ENCODE results near the gene TESMIN.

The TESMIN gene

DNA sequence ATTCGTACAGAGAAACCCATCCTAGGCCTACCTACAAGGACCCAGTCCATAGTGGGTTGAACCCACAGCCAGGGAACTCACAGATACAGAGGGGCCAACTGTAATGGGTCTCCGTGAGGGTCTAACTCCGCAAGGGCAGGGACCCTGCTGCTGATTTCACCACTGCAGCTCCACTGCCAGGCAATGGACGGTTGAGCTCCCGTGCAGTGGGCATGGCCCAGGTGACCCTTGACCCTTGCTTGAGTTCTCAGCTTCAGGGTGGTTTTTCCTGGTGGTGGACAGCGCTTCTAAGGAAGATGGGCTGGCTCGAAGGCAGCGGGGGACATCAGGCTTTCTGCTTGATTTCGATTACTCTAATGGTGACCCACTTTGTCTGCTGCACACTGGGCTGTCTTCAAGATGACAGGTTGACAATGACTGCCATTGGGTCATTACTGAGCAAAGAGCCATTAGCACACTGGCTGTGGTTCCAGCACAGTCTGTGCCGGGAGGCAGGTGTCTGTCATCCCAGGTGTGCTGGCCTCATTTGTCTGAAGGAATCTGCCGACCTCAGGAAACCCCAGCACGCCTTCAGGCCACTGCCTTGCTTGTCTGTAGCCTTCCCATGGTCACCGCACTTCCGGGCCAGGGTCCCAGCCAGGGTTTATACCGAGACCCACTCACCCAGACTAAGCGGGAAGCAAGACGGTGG, 70.6 kb downstream of the TESMIN start:
- Histone ChIP-seq H3K4me3 (ENCODE audit: low read length) (no peak overlapping the region), H3K27me3 (ENCODE audit: insufficient read depth, low read length) (peaks cover 38% of the 10 kb centered on the region), H3K9me3 (ENCODE audit: insufficient read depth, low read depth, low read length) (no peaks in the 10 kb centered on the region), H3K36me3 (ENCODE audit: insufficient read depth, low read depth, low read length) (no peaks in the 10 kb centered on the region), H3K27ac (ENCODE audit: low read length) (no peak overlapping the region), H3K4me1 (ENCODE audit: insufficient read depth, low read length) (no peaks in the 10 kb centered on the region), H3K9ac (ENCODE audit: low read depth, low read length) (no peak overlapping the region)

- H3K4me3 ChIP-seq (ENCODE audit: low read length) = no peak overlapping the region
- peaks cover 11% of the 10 kb centered on the region for H3K27me3 ChIP-seq (ENCODE audit: insufficient read depth, low read length)
- H3K9me3 ChIP-seq (ENCODE audit: insufficient read depth, low read depth, low read length) = no peaks in the 10 kb centered on the region
- no peak overlapping the region for H3K9ac ChIP-seq (ENCODE audit: low read depth, low read length)
- no peaks in the 10 kb centered on the region for H3K36me3 ChIP-seq (ENCODE audit: insufficient read depth, low read depth, low read length)
- no peak overlapping the region for H3K27ac ChIP-seq (ENCODE audit: low read length)
- H3K4me1 ChIP-seq (ENCODE audit: insufficient read depth, low read length) = no peaks in the 10 kb centered on the region
Observed at GRCh38 chr11:68678031-68678441, 73.3 kb downstream of the TESMIN start.

DNA sequence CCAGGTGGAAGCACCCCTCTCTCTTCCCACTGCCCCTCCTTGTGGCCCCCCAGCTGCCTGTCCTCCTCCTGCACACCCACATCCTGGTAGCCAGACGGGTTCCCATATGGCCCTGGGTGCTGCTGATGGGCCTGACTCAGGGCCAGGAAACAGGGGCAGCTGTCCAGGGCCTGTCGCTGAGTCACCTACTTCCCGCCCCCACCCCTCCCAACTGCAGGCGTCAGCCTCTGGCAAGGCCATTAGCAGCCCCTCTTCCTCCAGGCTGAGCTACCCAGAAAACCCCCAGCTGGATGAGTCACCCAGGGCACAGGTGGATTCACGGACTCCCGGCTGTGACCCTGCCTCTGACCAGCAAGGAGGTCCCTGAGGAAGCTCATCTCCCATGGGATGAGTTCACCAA, 73.9 kb downstream of the TESMIN start:
- H3K9ac ChIP-seq (ENCODE audit: low read depth, low read length) = no peak overlapping the region
- no peaks in the 10 kb centered on the region for H3K4me1 ChIP-seq (ENCODE audit: insufficient read depth, low read length)
- no peak overlapping the region for H3K27ac ChIP-seq (ENCODE audit: low read length)
- peaks cover 5% of the 10 kb centered on the region for H3K27me3 ChIP-seq (ENCODE audit: insufficient read depth, low read length)
- no peaks in the 10 kb centered on the region for H3K9me3 ChIP-seq (ENCODE audit: insufficient read depth, low read depth, low read length)
- H3K4me3 ChIP-seq (ENCODE audit: low read length) = no peak overlapping the region
- H3K36me3 ChIP-seq (ENCODE audit: insufficient read depth, low read depth, low read length) = no peaks in the 10 kb centered on the region

- H3K36me3 ChIP-seq (ENCODE audit: insufficient read depth, low read depth, low read length) = no peaks in the 10 kb centered on the region
- H3K4me3 ChIP-seq (ENCODE audit: low read length) = no peak overlapping the region
- H3K4me1 ChIP-seq (ENCODE audit: insufficient read depth, low read length) = no peaks in the 10 kb centered on the region
- no peaks in the 10 kb centered on the region for H3K27me3 ChIP-seq (ENCODE audit: insufficient read depth, low read length)
- H3K9me3 ChIP-seq (ENCODE audit: insufficient read depth, low read depth, low read length) = no peaks in the 10 kb centered on the region
- H3K9ac ChIP-seq (ENCODE audit: low read depth, low read length) = no peak overlapping the region
- H3K27ac ChIP-seq (ENCODE audit: low read length) = no peak overlapping the region
Observed at GRCh38 chr11:68674461-68674860, 76.9 kb downstream of the TESMIN start.

- Histone ChIP-seq H3K4me1 (ENCODE audit: insufficient read depth, low read length) (no peaks in the 10 kb centered on the region), H3K9me3 (ENCODE audit: insufficient read depth, low read depth, low read length) (no peaks in the 10 kb centered on the region), H3K36me3 (ENCODE audit: insufficient read depth, low read depth, low read length) (no peaks in the 10 kb centered on the region), H3K27ac (ENCODE audit: low read length) (no peak overlapping the region), H3K27me3 (ENCODE audit: insufficient read depth, low read length) (no peaks in the 10 kb centered on the region), H3K9ac (ENCODE audit: low read depth, low read length) (no peak overlapping the region), H3K4me3 (ENCODE audit: low read length) (no peak overlapping the region)
Observed at GRCh38 chr11:68673991-68674390, 77.3 kb downstream of the TESMIN start.

GRCh38 chr11:68673306-68673945, 77.9 kb downstream of the TESMIN start:
- no peak overlapping the region for H3K27ac ChIP-seq (ENCODE audit: low read length)
- no peak overlapping the region for H3K9ac ChIP-seq (ENCODE audit: low read depth, low read length)
- H3K9me3 ChIP-seq (ENCODE audit: insufficient read depth, low read depth, low read length) = no peaks in the 10 kb centered on the region
- H3K4me3 ChIP-seq (ENCODE audit: low read length) = no peak overlapping the region
- no peaks in the 10 kb centered on the region for H3K36me3 ChIP-seq (ENCODE audit: insufficient read depth, low read depth, low read length)
- H3K4me1 ChIP-seq (ENCODE audit: insufficient read depth, low read length) = no peaks in the 10 kb centered on the region
- no peaks in the 10 kb centered on the region for H3K27me3 ChIP-seq (ENCODE audit: insufficient read depth, low read length)

- Histone ChIP-seq H3K4me1 (ENCODE audit: insufficient read depth, low read length) (no peaks in the 10 kb centered on the region), H3K27ac (ENCODE audit: low read length) (no peak overlapping the region), H3K9me3 (ENCODE audit: insufficient read depth, low read depth, low read length) (no peaks in the 10 kb centered on the region), H3K27me3 (ENCODE audit: insufficient read depth, low read length) (no peaks in the 10 kb centered on the region), H3K36me3 (ENCODE audit: insufficient read depth, low read depth, low read length) (no peaks in the 10 kb centered on the region), H3K9ac (ENCODE audit: low read depth, low read length) (no peak overlapping the region), H3K4me3 (ENCODE audit: low read length) (no peak overlapping the region)
Observed at GRCh38 chr11:68670208-68670992, 80.9 kb downstream of the TESMIN start.

DNA sequence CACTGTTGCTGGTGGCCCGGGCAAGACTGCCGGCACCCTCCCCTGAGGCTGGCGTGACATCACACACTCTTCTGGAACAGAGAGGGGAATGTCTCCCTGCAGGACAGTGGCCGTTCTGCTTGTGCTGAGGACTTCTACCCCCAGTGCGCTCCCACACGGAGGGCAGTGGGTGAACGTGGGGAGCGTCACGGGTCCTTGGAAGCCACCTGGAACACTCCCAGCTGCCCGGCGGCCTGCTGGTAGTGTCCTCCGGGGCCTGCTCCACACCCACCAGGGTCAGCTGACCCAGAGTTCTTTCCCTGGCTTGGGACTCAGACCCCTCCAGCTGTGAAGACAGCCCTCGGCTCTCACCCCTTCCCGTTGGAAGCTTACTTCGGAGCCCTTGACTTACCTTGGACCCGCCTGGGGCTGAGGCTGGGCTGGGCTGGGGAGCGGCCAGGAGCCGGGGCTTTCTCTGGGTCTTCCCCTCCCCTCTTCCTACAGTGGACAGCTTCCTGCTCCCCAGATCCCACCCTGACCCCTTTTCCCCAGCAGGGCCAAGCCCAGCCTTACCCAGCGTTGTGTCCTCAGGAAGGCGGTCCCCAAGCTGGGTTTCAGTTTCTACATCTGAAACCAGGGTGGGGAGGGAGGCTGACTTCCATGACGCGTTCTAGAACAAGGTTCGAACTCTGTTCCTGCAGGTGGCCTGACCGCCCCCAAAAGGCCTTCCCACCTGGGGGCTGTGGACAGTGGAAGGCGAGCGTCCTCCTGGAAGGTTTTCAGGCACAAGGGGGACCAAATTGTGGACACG, 81.8 kb downstream of the TESMIN start:
- Histone ChIP-seq H3K9ac (ENCODE audit: low read depth, low read length) (no peak overlapping the region), H3K36me3 (ENCODE audit: insufficient read depth, low read depth, low read length) (no peaks in the 10 kb centered on the region), H3K4me1 (ENCODE audit: insufficient read depth, low read length) (no peaks in the 10 kb centered on the region), H3K4me3 (ENCODE audit: low read length) (no peak overlapping the region), H3K27ac (ENCODE audit: low read length) (no peak overlapping the region), H3K9me3 (ENCODE audit: insufficient read depth, low read depth, low read length) (no peaks in the 10 kb centered on the region), H3K27me3 (ENCODE audit: insufficient read depth, low read length) (no peaks in the 10 kb centered on the region)

DNA sequence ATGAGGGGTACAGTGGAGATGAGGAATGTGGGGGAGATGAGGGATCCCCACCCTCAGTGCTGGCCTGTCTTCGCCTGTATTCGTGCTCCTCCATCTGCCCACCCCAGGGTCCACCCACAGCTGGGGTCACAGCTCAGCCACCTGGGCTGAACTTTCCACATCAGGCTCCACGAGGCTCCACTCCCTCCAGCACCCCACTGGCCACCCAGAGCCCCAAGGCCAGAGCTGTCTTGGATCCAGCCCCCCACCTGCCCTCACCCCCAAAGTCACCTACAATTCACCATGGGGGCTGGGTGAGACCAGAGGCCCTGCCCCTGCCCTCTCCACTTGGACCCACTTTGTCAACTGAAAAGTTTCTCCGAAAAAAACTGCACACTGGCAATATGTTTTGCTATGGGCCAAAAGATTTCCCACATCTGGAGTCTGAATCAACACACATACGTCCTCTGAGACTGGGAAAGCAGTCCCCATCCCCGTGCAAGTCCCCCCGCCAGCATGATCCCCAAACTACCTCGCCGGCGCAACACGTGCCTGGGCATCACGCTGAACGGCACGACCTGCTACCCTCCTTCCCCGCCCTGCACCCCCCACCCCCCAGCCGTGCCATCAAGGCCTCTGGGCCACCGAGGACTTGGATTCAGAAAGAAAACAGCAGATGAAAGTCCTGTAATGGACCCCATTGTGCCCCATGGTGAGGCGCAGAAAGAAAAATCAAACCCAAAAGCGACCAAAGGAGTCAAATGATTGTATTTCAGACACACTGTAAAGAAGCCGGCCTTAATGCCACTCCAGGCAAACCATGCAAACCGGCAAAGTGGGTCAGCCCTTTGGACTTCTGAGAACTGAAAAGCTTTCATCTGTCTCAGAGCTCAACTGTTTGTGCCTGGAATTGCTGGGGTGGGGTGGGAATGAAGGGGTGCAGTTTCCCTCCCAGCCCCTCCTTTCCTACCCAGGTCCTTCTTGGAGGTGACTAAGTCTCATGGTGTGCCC, 83.5 kb downstream of the TESMIN start:
- H3K9me3 ChIP-seq (ENCODE audit: insufficient read depth, low read depth, low read length) = no peaks in the 10 kb centered on the region
- H3K9ac ChIP-seq (ENCODE audit: low read depth, low read length) = no peak overlapping the region
- H3K36me3 ChIP-seq (ENCODE audit: insufficient read depth, low read depth, low read length) = no peaks in the 10 kb centered on the region
- H3K4me1 ChIP-seq (ENCODE audit: insufficient read depth, low read length) = no peaks in the 10 kb centered on the region
- H3K27ac ChIP-seq (ENCODE audit: low read length) = no peak overlapping the region
- no peaks in the 10 kb centered on the region for H3K27me3 ChIP-seq (ENCODE audit: insufficient read depth, low read length)
- no peak overlapping the region for H3K4me3 ChIP-seq (ENCODE audit: low read length)

GRCh38 chr11:68666849-68667248, 84.5 kb downstream of the TESMIN start:
- Histone ChIP-seq H3K27ac (ENCODE audit: low read length) (no peak overlapping the region), H3K4me3 (ENCODE audit: low read length) (no peak overlapping the region), H3K36me3 (ENCODE audit: insufficient read depth, low read depth, low read length) (no peaks in the 10 kb centered on the region), H3K9me3 (ENCODE audit: insufficient read depth, low read depth, low read length) (0 out of 2 replicates have a peak, but pooled peaks cover 3% of the 10 kb centered on the region), H3K4me1 (ENCODE audit: insufficient read depth, low read length) (no peaks in the 10 kb centered on the region), H3K27me3 (ENCODE audit: insufficient read depth, low read length) (no peaks in the 10 kb centered on the region), H3K9ac (ENCODE audit: low read depth, low read length) (no peak overlapping the region)
